GM18502 (cell line): ENCODE data around the gene P2RX1.

Experiments used
- ATAC-seq: cut with Tn5 transposase; IDR thresholded peaks from one replicate; pipeline ENCODE4 v1.9.1; 2021; ENCODE audit warnings: mild to moderate bottlenecking; ENCODE audit not compliant: unreplicated experiment, poor library complexity

The P2RX1 gene

DNA sequence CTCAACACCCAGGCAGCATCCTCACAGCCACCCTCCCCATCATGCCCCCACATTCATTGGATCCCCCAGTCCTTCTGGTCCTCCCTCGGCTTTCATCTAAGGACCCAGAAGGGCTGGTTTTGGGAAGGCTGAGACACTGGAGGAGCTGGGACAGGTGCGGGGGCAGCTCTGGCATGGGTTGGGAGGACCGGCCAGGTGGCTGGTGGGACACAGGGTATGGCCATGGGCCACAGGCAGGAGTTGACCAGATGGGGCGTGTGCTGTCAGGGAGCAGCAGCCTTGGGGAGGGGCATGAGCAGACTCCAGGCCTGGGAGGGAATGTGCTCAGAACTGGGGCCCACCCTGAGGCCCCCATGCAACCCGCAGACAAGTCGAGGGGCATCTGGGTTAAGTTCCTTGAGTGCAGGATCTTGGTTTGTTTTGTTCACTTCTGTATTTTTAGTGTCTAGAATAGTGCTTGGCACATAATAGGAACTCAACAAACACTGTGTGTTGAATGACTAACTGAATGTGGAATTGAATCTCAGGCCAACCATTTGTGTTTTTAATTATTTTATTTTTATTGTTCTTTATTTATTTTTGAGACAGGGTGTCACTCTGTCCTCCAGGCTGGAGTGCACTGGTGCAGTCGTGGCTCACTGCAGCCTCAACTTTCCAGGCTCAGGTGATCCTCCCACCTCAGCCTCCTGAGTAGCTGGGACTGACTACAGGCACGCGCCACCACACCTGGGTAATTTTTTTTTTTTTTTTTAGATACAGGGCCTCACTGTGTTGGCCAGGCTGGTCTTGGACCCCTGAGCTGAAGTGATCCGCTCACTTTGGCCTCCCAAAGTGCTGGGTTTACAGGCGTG lies 5.6 kb downstream of the P2RX1 start:
- no peak for ATAC-seq

- no peak for ATAC-seq
Observed at GRCh38 chr17:3909257-3909656, 7.0 kb downstream of the P2RX1 start.

- ATAC-seq, result no peak
Observed at GRCh38 chr17:3907483-3908216, 8.6 kb downstream of the P2RX1 start.

DNA sequence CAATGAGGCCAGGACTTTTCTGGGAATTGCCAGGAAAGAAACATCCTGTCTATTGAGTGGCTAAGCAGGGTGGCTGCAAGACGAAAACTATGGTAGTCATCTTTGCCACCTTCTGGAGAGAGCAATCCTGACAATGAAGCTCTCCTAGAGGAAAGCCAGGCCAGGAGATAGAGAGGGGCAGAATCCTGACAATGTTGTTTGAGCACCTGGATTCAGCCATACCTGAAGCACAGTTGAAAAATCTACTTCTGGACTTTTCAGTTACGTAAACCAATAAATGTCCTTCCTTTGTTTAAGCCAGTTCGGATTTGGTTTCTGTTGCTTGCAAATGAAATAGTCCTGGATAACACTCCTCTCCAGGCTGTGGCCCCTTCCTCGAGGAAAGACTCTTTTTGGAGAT lies 9.4 kb downstream of the P2RX1 start:
- ATAC-seq, result no peak

DNA sequence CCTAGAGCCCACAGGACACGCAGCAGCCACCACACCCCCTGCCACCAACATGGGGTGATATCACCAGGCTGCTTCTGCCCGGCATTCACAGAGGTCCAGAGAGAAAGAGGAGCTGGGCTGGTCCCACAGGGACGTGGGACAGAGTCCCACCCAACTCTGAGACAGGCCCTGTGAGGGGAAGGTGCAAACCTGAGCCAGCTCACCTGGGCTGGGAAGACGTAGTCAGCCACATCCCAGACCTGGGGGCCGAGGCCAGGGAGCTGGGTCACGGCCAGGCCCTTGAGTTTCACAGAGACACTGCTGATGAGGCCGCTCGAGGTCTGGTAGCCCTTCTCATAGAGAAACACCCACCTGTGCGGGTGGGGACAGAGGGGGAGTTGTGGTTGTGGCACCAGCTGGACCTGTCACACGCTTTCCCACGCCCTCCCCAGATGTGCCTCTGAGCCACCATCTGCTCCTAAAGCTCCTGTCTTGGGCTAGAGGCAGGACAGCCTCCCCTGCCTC lies 11.2 kb downstream of the P2RX1 start:
- ATAC-seq, result no peak

GRCh38 chr17:3904501-3904900 lies 11.8 kb downstream of the P2RX1 start:
- ATAC-seq, result no peak

DNA sequence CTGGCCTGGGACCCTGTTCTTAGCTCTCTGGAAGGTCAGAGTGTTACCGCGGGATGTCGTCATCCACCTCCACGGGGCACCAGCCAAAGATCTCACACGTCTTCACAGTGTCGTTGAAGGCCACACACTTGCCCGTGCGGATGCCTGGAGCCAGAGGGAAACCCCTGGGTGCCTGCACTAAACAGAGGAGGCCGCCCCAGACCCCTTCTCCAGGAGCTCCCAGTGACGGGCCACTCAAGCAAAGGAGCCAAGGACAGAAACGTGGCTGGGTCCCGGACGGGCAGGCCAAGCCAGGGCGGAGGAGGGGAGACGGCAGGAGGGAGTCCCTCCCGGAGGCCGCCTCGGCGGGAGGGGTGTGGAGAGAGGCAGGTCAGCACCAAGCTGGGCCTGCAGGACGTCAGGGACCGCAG lies 12.4 kb downstream of the P2RX1 start:
- no peak for ATAC-seq

DNA sequence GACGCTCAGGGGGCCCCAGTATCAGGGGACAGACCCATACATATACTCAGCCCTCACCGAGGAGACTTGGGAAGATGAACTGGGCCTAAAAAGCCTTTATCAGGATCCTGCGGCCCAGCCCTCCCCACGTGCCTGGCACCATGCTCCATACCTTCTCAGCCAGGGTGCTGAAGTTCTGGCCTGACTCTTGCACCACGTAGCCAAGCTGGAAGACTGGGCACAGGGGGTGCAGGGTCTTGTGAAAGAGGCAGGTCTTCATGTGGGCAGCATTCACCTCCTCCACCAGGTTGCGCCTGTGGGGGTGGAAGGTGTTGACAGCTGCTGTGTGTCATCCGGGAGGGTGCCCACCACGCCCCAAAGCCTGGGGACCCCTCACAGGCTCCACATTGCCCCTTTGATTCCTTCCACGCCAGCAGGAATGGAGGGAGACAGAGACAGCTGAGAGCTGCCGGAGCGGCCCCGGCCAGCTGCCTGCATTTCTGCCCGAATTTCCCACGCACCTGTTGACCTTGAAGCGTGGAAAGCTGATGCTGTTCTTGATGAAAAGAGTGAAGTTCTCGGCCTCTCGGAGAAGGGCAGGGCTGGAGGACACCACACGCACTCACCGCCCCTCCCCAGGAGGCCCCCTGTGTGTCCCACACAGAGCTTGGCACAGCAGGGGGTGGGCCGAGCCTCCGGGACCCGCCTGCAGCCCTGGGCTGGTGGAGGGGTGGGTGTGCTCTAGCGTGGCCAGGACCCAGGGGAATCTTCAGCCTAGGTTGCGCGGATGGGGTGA lies 13.0 kb downstream of the P2RX1 start:
- ATAC-seq, result no peak

DNA sequence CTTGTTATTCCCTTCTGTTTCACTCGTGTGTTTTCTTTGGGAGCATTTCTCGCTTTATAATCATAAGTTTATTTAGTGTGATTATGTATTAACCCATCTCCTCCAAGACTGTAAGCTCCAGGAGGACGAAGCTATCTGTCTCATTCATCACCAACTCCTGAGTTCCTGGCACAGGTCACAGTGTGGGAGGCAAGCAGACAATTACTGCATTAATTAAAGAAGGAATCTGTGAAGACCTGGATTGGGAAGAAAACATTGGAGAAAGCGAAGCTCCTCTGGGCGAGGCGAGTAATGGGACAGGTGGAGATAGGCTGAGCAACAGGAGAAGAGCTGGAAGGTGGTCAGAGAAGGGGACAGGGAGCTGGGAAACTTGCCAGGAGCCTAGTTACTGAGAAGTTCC lies 15.6 kb downstream of the P2RX1 start:
- ATAC-seq, result no peak

- no peak for ATAC-seq
Observed at GRCh38 chr17:3897731-3898130, 18.5 kb downstream of the P2RX1 start.

- ATAC-seq, result no peak
Observed at GRCh38 chr17:3896968-3897235, 19.4 kb downstream of the P2RX1 start.

- no peak for ATAC-seq
Observed at GRCh38 chr17:3896108-3896967, 19.9 kb downstream of the P2RX1 start.

DNA sequence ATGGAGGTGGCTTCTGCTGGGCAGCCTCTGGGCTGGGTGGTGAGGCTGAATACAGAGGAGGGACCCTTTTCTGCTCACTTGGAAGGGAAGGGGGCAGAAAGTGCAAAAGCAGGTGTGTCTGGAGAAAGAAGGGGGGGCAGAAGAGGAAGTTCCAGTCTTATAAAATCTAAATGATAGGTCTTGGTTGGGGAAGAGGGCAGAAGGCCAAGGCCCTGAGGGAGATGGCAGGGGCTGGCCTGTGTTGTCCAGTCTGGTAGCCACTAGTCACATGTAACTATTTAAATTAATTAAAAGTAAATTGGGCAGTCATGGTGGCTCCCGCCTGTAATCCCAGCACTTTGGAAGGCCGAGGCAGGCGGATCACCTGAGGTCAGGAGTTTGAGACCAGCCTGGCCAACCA lies 20.9 kb downstream of the P2RX1 start:
- no peak for ATAC-seq

DNA sequence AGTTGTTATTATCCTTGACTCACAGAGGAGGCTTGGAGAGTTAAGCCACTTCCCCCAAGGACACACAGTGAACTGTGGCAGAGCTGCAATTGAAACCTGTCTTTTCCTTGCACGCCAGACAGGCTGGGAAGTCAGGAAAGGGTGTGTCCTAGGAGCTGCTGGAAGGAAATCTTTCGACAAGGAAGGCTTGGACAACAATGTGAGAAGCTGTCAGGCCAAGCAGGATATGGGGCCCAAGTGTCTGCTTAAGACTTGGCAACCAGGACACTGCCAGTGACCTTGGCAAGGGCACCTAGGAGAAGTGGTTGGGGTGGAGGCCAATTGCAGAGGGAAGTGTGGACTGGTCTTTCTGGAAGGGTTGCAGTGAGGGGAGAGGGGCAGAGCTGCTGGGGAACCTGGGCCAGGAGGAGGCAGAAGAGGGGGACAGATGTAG lies 21.3 kb downstream of the P2RX1 start:
- no peak for ATAC-seq

DNA sequence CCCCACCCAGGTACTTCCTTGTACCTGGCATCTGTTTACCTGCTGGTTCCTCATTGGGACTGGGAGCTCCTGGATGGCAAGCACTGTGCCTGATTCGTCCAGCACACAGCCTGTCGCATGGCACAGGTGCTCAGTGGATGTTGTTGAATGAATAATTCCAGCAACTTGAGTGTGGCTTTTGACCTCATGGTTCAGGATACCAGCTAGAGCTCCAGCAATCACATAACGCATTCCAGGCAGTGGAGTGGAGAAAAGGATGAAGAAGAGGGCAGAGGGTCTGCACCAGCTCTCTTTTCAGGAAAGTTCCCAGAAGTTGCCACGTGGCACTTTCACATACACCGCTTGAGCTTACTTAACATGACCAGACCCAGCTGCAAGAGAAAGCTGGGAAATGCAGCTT lies 22.1 kb downstream of the P2RX1 start:
- no peak for ATAC-seq

- ATAC-seq, result no peak
Observed at GRCh38 chr17:3893720-3894116, 22.5 kb downstream of the P2RX1 start.

DNA sequence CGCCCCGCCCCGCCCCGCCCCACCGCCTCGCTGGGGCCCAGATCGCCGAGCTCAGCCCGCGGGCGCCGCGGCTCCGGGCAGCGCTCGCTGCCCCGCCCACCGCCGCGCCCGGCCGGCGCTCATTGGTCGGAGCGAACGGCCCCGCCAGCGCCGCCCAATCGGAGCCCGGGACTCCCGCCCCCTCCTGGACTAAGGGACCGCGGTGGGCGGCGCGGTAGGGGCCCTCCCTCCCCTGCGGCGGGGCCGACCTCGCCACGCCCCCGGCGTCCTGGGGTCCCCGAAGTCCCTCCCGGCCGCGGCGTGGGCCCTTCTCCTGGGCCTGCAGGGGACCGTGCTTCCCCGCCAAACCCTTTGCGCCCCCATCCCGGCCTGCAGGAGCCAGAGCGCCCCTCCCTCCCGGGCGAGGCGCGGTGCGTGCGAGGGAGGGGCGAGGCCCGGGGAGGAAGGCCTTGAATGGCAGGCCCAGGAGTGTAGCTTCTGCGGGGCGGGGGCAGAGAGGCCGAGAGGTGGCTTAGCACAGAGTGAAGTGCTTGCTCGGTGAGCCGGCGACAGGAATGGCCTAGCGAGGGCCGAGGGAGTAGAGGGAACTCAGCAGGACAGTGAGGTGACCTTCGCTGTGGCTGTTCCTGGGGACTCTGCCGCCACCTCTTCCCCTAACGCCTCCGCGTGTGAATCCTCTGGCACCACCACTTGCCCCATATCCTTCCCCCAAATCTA lies 23.1 kb downstream of the P2RX1 start, which contains the start of gene CAMKK1:
TSS of gene CAMKK1 (minus strand) at position 51 of the 717 bp plus-strand sequence. CDS start 7,366 bp downstream, outside the sequence.
- ATAC-seq, result peak; percentile 91

DNA sequence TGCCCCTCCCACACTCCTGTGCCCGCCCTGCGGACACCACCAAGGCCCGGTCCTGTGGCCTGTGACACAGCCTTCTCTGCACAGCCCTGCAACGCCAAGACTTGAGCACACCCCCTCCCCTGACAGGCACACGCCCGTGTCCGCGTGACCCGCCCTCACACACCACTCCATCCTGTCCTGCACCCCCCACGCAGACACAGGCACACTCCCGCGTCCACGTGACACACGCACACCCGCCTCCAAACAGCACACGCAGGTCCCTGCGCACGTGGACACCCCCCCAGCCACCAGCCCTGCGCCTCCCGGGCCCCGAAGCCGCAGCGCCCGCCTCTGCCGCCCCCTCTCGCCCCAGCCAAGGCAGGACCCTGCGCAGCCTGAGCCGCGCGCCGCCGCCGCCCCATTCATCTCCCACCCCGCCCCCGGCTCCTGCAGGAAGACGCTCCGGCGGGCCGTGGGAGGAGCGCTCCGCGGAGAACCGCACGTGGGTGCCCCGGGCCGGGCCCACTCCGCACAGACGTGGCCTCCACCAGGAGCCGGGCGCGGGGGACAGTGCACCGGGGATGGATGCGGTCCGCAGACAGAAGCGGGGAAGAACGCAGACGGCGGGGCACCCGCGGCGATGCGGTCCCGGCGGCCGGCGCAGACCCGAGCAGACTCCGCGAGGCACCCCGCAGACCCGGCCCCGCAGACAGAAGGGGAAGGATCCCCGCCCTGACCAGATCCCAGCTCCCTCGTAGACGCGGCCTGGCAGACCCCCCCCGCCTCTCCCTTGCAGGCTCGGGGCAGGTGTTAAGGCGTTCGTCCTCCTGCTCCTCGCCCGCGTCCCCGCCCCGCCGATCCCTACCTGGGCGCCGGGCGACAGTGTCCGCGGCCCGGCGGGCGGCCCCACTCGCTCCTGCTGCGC lies 23.9 kb downstream of the P2RX1 start:
- ATAC-seq, result peak; percentile 19
